ENCODE results near the gene TRIM40. TPM values are rescaled to one million over a fixed set of nuclear protein-coding genes. Genes with fewer than 3 reads are reported as not detected.

The TRIM40 gene
- not detected for total RNA-seq

GRCh38 chr6:30135757-30136156, at the start of gene TRIM40:
TSS of gene TRIM40 (plus strand) at chr6:30136140. CDS start at chr6:30137037, 897 bp downstream.
- H3K9me3 Mint-ChIP-seq, result no peaks in the 10 kb centered on the region
- H3K36me3 Mint-ChIP-seq (ENCODE audit: insufficient read depth in 2 of 2), result no peaks in the 10 kb centered on the region
- H3K27ac Mint-ChIP-seq, result no peak within 1 kb of the TSS
- H3K27me3 Mint-ChIP-seq (ENCODE audit: low read depth), result peaks cover 60% of the 10 kb centered on the region
- H3K4me1 Mint-ChIP-seq (ENCODE audit: low read depth), result peaks cover 12% of the 10 kb centered on the region
- DNase-seq, result no peak
- H3K4me3 Mint-ChIP-seq, result no peak within 1 kb of the TSS
- no peak for ATAC-seq (replicated peaks in 1 of 2)

DNA sequence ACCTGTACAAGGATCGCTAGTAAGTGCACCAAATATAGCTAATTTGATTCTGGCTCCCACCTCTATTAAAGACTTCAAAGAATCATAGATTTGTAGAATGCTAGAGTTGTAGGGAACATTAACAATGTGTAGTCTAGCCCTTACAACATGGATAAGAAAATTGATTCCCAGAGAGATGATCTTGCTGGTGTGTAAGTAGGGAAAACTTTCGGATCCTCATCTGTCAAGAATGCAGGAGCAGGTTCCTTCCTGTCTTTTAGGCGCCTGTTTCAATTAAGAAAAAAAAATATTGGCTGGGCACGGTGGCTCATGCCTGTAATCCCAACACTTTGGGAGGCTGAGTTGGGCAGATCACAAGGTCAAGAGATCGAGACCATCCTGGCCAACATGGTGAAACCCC, 48.1 kb upstream of the TRIM40 start:
- peaks cover 51% of the 10 kb centered on the region for H3K27me3 Mint-ChIP-seq (ENCODE audit: low read depth)
- H3K4me3 Mint-ChIP-seq, result no peak overlapping the region

GRCh38 chr6:30091577-30092381, 44.2 kb upstream of the TRIM40 start:
- Mint-ChIP-seq H3K9me3 (no peaks in the 10 kb centered on the region), H3K36me3 (ENCODE audit: insufficient read depth in 2 of 2) (no peaks in the 10 kb centered on the region), H3K27me3 (ENCODE audit: low read depth) (peaks cover 58% of the 10 kb centered on the region), H3K4me1 (ENCODE audit: low read depth) (no peaks in the 10 kb centered on the region), H3K4me3 (no peak overlapping the region), H3K27ac (no peak overlapping the region)
- ATAC-seq (replicated peaks in 1 of 2) (no peak), DNase-seq (no peak)

More for the DNA sequence above, 48.1 kb upstream of the TRIM40 start:
- ATAC-seq (replicated peaks in 1 of 2) (no peak), DNase-seq (no peak)
- H3K36me3 Mint-ChIP-seq (ENCODE audit: insufficient read depth in 2 of 2), result peaks cover 0 to 2% of the 10 kb centered on the region in 2 donors
- H3K27ac Mint-ChIP-seq, result no peak overlapping the region
- H3K9me3 Mint-ChIP-seq, result no peaks in the 10 kb centered on the region
- no peaks in the 10 kb centered on the region for H3K4me1 Mint-ChIP-seq (ENCODE audit: low read depth)

GRCh38 chr6:30092852-30093543, 42.9 kb upstream of the TRIM40 start:
- DNase-seq, result no peak
- Mint-ChIP-seq H3K4me3 (no peak overlapping the region), H3K9me3 (no peaks in the 10 kb centered on the region), H3K36me3 (ENCODE audit: insufficient read depth in 2 of 2) (no peaks in the 10 kb centered on the region), H3K4me1 (ENCODE audit: low read depth) (peaks cover 7% of the 10 kb centered on the region), H3K27ac (no peak overlapping the region), H3K27me3 (ENCODE audit: low read depth) (peaks cover 48% of the 10 kb centered on the region)
- no peak for ATAC-seq (replicated peaks in 1 of 2)

GRCh38 chr6:30093951-30094661, 41.8 kb upstream of the TRIM40 start:
- H3K27me3 Mint-ChIP-seq (ENCODE audit: low read depth), result peaks cover 49% of the 10 kb centered on the region
- DNase-seq (no peak), ATAC-seq (replicated peaks in 1 of 2) (no peak)
- H3K4me3 Mint-ChIP-seq, result no peak overlapping the region
- no peaks in the 10 kb centered on the region for H3K36me3 Mint-ChIP-seq (ENCODE audit: insufficient read depth in 2 of 2)
- H3K9me3 Mint-ChIP-seq, result no peaks in the 10 kb centered on the region
- no peak overlapping the region for H3K27ac Mint-ChIP-seq
- H3K4me1 Mint-ChIP-seq (ENCODE audit: low read depth), result peaks cover 15% of the 10 kb centered on the region

DNA sequence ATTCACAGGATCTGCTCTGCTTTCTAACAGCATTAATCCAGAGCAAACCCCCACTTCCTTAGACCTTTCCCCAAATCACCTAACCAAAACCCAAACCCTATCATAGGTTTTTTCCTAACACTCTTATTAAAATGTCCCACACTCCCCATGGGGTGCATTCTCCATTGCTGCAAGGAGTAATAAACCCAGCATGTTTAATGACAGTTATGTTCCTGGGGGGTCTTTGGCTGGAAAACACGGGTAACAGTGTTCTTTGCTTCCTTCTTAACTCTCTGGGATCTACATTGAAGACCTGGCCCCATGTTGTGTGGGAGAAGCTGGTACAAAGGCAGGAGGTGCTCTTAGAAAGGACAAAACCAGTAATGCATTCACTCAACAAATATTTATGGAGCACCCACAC, 39.1 kb upstream of the TRIM40 start:
- ATAC-seq (replicated peaks in 1 of 2), result no peak
- no peak overlapping the region for H3K27ac Mint-ChIP-seq
- H3K4me1 Mint-ChIP-seq (ENCODE audit: low read depth), result peaks cover 33% of the 10 kb centered on the region
- no peaks in the 10 kb centered on the region for H3K36me3 Mint-ChIP-seq (ENCODE audit: insufficient read depth in 2 of 2)
- H3K9me3 Mint-ChIP-seq, result no peaks in the 10 kb centered on the region
- H3K27me3 Mint-ChIP-seq (ENCODE audit: low read depth), result peaks cover 50% of the 10 kb centered on the region
- no peak for DNase-seq
- H3K4me3 Mint-ChIP-seq, result no peak overlapping the region

DNA sequence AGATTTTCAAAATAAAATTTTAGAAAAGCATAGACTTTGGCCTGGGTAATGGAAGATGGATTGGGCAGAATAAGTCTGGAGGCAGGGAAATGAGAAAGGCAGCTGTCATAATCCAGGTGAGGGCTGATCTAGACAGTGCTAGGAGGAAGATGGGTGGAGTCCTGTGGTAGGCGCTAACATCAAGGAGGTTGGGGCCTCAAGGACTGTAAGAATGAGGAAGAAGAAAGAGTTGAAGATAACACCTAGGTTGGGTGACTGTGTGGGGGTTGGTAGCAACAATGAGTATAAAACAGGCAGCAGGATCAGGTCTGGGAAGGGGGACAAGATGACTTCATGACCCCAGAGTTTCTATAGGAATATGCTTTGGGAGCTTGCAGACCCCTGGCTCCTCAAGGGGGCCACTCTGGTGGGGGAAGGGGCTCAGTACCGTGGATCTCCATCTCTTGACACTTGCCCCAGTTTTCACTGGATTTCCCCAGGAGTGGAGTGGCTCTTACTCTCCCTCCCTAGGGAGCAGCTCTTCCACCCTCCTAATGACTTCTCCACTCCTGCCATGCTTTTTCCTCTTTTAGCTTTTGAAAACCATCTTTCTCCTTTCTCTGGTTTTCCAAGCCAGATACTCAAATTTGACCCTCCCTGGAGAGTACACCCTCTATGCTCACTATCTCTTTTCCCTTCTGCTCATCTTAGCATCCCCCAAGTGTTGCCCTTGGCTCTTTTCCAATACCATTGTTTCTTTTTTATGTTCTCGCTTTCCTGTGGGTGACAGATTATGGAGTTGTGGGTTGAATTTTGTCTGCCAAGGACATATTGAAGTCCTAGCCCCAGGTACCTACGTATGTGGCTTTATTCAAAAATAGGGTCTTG, 37.8 kb upstream of the TRIM40 start:
- H3K27ac Mint-ChIP-seq, result no peak overlapping the region
- H3K4me3 Mint-ChIP-seq, result no peak overlapping the region
- DNase-seq (no peak), ATAC-seq (replicated peaks in 1 of 2) (no peak)
- H3K9me3 Mint-ChIP-seq, result no peaks in the 10 kb centered on the region
- H3K4me1 Mint-ChIP-seq (ENCODE audit: low read depth), result peaks cover 43% of the 10 kb centered on the region
- peaks cover 41% of the 10 kb centered on the region for H3K27me3 Mint-ChIP-seq (ENCODE audit: low read depth)
- H3K36me3 Mint-ChIP-seq (ENCODE audit: insufficient read depth in 2 of 2), result no peaks in the 10 kb centered on the region

GRCh38 chr6:30100154-30100553, 35.8 kb upstream of the TRIM40 start:
- Mint-ChIP-seq H3K27ac (no peak overlapping the region), H3K4me1 (ENCODE audit: low read depth) (peaks cover 49% of the 10 kb centered on the region), H3K36me3 (ENCODE audit: insufficient read depth in 2 of 2) (no peaks in the 10 kb centered on the region), H3K9me3 (no peaks in the 10 kb centered on the region), H3K4me3 (peak overlapping the region; percentile 59 to 63), H3K27me3 (ENCODE audit: low read depth) (peaks cover 45% of the 10 kb centered on the region)
- DNase-seq (no peak), ATAC-seq (replicated peaks in 1 of 2) (no peak)

DNA sequence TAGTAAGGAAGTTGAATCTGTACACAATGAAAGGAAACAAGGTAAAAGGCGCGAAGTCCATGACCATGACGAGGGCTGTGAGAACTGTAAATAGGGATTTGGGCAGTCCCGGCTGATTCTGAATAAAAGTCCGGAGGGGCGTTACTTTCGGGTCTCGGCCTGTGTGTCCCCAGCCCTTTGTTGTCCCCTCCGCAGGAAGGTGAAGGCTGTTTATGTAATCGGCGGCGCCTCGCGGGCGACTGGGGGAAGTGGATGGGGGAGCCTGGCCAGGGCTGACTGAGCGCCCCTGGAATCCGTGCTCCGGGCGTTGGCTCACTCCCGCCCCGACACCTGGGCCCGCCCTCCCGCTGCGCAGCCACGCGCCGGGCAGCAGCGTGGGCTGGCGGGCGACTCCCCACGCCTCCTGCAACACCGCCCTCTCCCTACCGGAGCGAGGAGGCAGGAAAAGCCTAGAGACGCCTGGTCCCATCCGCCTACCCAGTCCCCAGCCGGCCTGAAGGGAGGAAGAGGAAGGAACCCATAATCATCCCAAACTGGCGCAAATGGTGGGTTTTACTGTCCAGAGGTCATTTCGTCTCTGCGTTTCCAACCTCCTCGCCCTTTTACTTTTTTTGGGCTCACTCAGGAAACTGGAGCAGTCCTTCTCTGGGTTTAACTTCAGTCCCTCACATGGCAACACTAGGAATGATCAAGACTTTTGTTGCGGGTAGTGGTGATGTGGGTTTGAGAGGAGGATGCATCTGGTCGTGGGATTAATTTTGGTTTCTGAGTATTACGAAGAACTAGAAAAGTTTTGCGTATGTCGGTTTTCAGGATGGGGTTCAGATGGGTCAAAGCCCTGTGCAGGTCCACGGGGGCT, 35.1 kb upstream of the TRIM40 start:
- DNase-seq (peak in 1 of 2 donors; percentile 17), ATAC-seq (replicated peaks in 1 of 2) (peak in 1 of 2 donors; percentile 32)
- Mint-ChIP-seq H3K9me3 (no peaks in the 10 kb centered on the region), H3K4me3 (peak overlapping the region; percentile 81 to 84), H3K27me3 (ENCODE audit: low read depth) (peaks cover 46% of the 10 kb centered on the region), H3K27ac (no peak overlapping the region), H3K36me3 (ENCODE audit: insufficient read depth in 2 of 2) (no peaks in the 10 kb centered on the region), H3K4me1 (ENCODE audit: low read depth) (peaks cover 49% of the 10 kb centered on the region)

DNA sequence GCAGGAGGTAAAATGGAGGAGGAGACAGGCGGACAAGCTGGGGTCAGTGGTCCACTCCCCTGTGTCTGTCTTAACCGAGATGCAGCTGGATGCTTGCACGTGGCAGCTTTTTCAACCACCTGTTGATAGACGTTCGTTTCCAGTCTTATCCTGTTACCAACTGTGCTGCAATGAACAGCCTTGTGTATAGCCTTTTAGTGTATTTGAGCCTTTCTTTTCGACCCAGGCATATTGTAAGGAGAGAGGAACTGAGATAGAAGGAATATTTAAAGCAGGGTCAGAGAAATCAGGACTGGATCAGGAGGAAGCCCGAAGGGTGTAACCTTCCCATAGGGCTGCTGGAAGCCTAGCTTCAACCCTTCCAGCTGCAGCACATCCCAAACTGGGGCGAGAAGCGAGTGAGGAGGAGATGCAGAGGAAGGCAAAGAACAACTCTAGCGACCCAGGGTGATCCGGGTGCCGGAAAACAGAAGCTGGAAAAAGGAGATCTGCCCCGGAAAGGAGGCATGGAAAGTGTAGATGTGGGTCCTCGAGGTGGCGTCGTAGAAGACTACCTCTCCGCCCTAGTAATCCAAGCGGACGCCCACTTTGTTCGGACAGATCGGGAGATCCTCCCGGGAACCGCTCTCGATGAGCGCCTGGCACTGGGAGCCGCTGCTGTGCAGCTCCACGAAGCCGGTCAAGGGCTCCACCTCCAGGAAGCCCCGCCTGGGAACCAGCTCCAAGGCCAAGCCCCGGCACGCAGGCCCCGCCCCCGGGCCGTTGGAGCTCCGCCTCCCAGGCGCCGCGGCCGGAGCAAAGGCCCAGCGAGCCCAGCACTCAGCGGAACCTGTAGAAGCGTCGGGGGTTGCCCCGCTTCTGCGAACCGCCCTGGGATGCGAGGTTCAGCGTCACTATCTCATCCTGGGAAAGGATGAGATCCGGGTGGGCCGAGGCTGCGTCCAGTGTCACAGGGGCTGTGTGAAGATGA, 34.2 kb upstream of the TRIM40 start:
- Mint-ChIP-seq H3K27me3 (ENCODE audit: low read depth) (peaks cover 51% of the 10 kb centered on the region), H3K36me3 (ENCODE audit: insufficient read depth in 2 of 2) (no peaks in the 10 kb centered on the region)

DNA sequence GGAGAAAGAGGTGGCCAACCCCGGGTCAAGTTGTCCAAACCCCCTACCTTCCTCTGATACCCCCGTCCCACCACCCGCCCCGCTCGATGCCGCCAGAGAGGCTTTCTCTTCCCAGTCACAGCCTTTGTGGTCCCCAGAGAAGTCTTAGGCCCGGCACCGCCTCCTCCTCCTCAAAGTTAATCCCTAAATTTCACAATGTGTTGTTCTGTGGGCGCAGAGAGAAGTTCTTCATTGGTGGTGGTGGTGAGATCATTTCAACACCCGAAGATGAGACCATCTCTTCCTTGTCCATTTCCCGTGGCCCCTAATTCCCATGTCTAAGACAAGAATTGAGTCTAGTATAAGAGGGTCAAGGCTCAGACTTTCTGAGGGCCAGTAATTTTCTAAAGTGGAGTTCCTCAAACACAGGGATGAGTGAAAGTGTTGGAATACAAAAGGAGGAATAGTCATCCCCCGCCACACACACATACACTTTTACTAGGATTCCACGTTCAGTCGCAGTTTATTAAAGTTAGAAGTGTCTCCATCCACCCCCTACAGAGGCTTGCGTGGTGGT, 33.4 kb upstream of the TRIM40 start:
- DNase-seq, result peak in 1 of 2 donors; percentile 10
- ATAC-seq (replicated peaks in 1 of 2), result peak; percentile 16 to 30
- Mint-ChIP-seq H3K4me3 (peak overlapping the region; percentile 84 to 91), H3K27me3 (ENCODE audit: low read depth) (peaks cover 53% of the 10 kb centered on the region), H3K9me3 (no peaks in the 10 kb centered on the region), H3K27ac (no peak overlapping the region), H3K36me3 (ENCODE audit: insufficient read depth in 2 of 2) (no peaks in the 10 kb centered on the region), H3K4me1 (ENCODE audit: low read depth) (peaks cover 47% of the 10 kb centered on the region)

More for the DNA sequence above, 34.2 kb upstream of the TRIM40 start:
- Mint-ChIP-seq H3K4me3 (peak overlapping the region; percentile 81 to 84), H3K9me3 (no peaks in the 10 kb centered on the region), H3K4me1 (ENCODE audit: low read depth) (peaks cover 49% of the 10 kb centered on the region), H3K27ac (no peak overlapping the region)
- peak; percentile 60 to 66 for DNase-seq
- ATAC-seq (replicated peaks in 1 of 2), result peak; percentile 76 to 77
